GM19324 (cell line): ENCODE results near the gene EEIG2.
"Not testable (repeated sequence)": the region's sequence is repeated elsewhere in the genome, so short reads cannot be mapped to it uniquely, and the experiment has no call there.

Experiments
- ATAC-seq: cut with Tn5 transposase; IDR thresholded peaks from one replicate; pipeline ENCODE4 v1.9.1; 2021; ENCODE audit warnings: mild to moderate bottlenecking, moderate library complexity; ENCODE audit not compliant: unreplicated experiment, low FRiP score

Gene EEIG2

GRCh38 chr1:108559215-108560186 is at the start of gene EEIG2:
Gene EEIG2 (plus strand): TSS chr1:108560100. CDS start chr1:108560429, 329 bp downstream.
- ATAC-seq = peak; percentile 92

GRCh38 chr1:108511764-108512163 is 48.1 kb upstream of the EEIG2 start:
- ATAC-seq = no peak

- ATAC-seq = no peak
Observed at GRCh38 chr1:108512239-108513043, 47.5 kb upstream of the EEIG2 start.

- no peak for ATAC-seq
Observed at GRCh38 chr1:108513044-108513415, 46.9 kb upstream of the EEIG2 start.

GRCh38 chr1:108513914-108514313 is 46.0 kb upstream of the EEIG2 start:
- ATAC-seq = not testable (repeated sequence)

GRCh38 chr1:108517301-108517897 is 42.5 kb upstream of the EEIG2 start:
- not testable (repeated sequence) for ATAC-seq

- no peak for ATAC-seq
Observed at GRCh38 chr1:108521990-108522393, 37.9 kb upstream of the EEIG2 start.

GRCh38 chr1:108523829-108524228 is 36.1 kb upstream of the EEIG2 start:
- ATAC-seq = no peak

GRCh38 chr1:108524676-108525075 is 35.2 kb upstream of the EEIG2 start:
- no peak for ATAC-seq

GRCh38 chr1:108527135-108527534 is 32.8 kb upstream of the EEIG2 start:
- ATAC-seq = no peak

GRCh38 chr1:108527837-108528236 is 32.1 kb upstream of the EEIG2 start:
- ATAC-seq = no peak

GRCh38 chr1:108531444-108531843 is 28.5 kb upstream of the EEIG2 start:
- no peak for ATAC-seq

- ATAC-seq = no peak
Observed at GRCh38 chr1:108532730-108533129, 27.2 kb upstream of the EEIG2 start.

GRCh38 chr1:108533351-108534083 is 26.4 kb upstream of the EEIG2 start:
- ATAC-seq = no peak

GRCh38 chr1:108534759-108535158 is 25.1 kb upstream of the EEIG2 start:
- ATAC-seq = no peak

GRCh38 chr1:108535315-108535897 is 24.5 kb upstream of the EEIG2 start:
- not testable (repeated sequence) for ATAC-seq

- not testable (repeated sequence) for ATAC-seq
Observed at GRCh38 chr1:108536021-108536420, 23.9 kb upstream of the EEIG2 start.

- not testable (repeated sequence) for ATAC-seq
Observed at GRCh38 chr1:108536791-108537190, 23.1 kb upstream of the EEIG2 start.

- ATAC-seq = no peak
Observed at GRCh38 chr1:108537976-108538375, 21.9 kb upstream of the EEIG2 start.

GRCh38 chr1:108540977-108541376 is 18.9 kb upstream of the EEIG2 start:
- no peak for ATAC-seq
